ENCODE results near the gene FFAR3. TPM values are rescaled to one million over a fixed set of nuclear protein-coding genes. Genes with fewer than 3 reads are reported as not detected.
"Not testable (repeated sequence)": the region's sequence is repeated elsewhere in the genome, so short reads cannot be mapped to it uniquely, and the experiment has no call there.

FFAR3 gene
- total RNA-seq, 2 donors from 2014 or later, result 0.18 to 0.44 TPM

GRCh38 chr19:35392742-35393715, 34.8 kb downstream of the FFAR3 start:
- no peak for ATAC-seq
- DNase-seq, result no peak
- intact Hi-C loops (cut with DNase I), result no loop called here

- ATAC-seq, result peak in 1 of 2 donors; percentile 37
- intact Hi-C loops (cut with DNase I), result no loop called here
- DNase-seq, result no peak
Measured at GRCh38 chr19:35395382-35396199, 37.3 kb downstream of the FFAR3 start.

- ATAC-seq, result no peak
- DNase-seq, result no peak
- intact Hi-C loops (cut with DNase I), result no loop called here
Measured at GRCh38 chr19:35396240-35396885, 38.1 kb downstream of the FFAR3 start.

GRCh38 chr19:35397064-35397463, 38.8 kb downstream of the FFAR3 start:
- intact Hi-C loops (cut with DNase I), result no loop called here
- DNase-seq, result no peak
- ATAC-seq, result no peak

- DNase-seq, result no peak
- intact Hi-C loops (cut with DNase I), result no loop called here
- no peak for ATAC-seq
Measured at GRCh38 chr19:35398570-35398969, 40.3 kb downstream of the FFAR3 start.

- ATAC-seq (no peak), DNase-seq (no peak)
- intact Hi-C loops (cut with DNase I), result no loop called here
Measured at GRCh38 chr19:35399231-35399630, 41.0 kb downstream of the FFAR3 start.

- DNase-seq, result no peak
- no peak for ATAC-seq
- intact Hi-C loops (cut with DNase I), result no loop called here
Measured at GRCh38 chr19:35399948-35400772, 41.9 kb downstream of the FFAR3 start.

- no peak for ATAC-seq
- intact Hi-C loops (cut with DNase I), result no loop called here
- DNase-seq, result no peak
Measured at GRCh38 chr19:35400773-35401100, 42.5 kb downstream of the FFAR3 start.

GRCh38 chr19:35401416-35401815, 43.2 kb downstream of the FFAR3 start:
- intact Hi-C loops (cut with DNase I); ATAC-seq; DNase-seq: not testable (repeated sequence)

- intact Hi-C loops (cut with DNase I), result no loop called here
- ATAC-seq, result peak; percentile 21 to 30
- no peak for DNase-seq
Measured at GRCh38 chr19:35403116-35403760, 45.0 kb downstream of the FFAR3 start.

- ATAC-seq, result peak; percentile 34 to 74
- peak; percentile 34 for DNase-seq
- intact Hi-C loops (cut with DNase I), result no loop called here
Measured at GRCh38 chr19:35404879-35405622, 46.8 kb downstream of the FFAR3 start.

- ATAC-seq, result no peak
- DNase-seq, result no peak
- intact Hi-C loops (cut with DNase I), result no loop called here
Measured at GRCh38 chr19:35407619-35408018, 49.4 kb downstream of the FFAR3 start.

- DNase-seq, result no peak
- intact Hi-C loops (cut with DNase I), result no loop called here
- no peak for ATAC-seq
Measured at GRCh38 chr19:35408284-35409171, 50.3 kb downstream of the FFAR3 start.

- DNase-seq (no peak), ATAC-seq (no peak)
- intact Hi-C loops (cut with DNase I), result no loop called here
Measured at GRCh38 chr19:35409191-35409590, 50.9 kb downstream of the FFAR3 start.

Measured in left cardiac atrium (tissue), 4 donors.